HEK293T (cell line): Measurements from ENCODE around the gene AOPEP.

Experiments
- CTCF ChIA-PET: fragments of 350-600 bp; formaldehyde crosslinking; extraction: SDS; loops from one replicate; lab custom pipeline; 2021; ENCODE audit warnings: antibody characterized with exemption, inconsistent platforms; lab: Yijun Ruan, JAX
- POLR2A ChIA-PET: fragments of 350-600 bp; formaldehyde crosslinking; extraction: SDS; loops from one replicate; lab custom pipeline; 2020; ENCODE audit warnings: antibody characterized with exemption, inconsistent platforms; lab: Yijun Ruan, JAX
- DNase-seq: peaks from one replicate; pipeline ENCODE4 v3.0.0; 2012; ENCODE audit warnings: mixed read lengths; ENCODE audit errors: extremely low spot score
- ARNT ChIP-seq: fragments of 450-650 bp; IDR thresholded peaks from 2 replicates; pipeline ENCODE4 v1.6.1; 2017; ENCODE audit warnings: mild to moderate bottlenecking
- BHLHE40 ChIP-seq: fragments of 450-650 bp; IDR thresholded peaks from 2 replicates; pipeline ENCODE4 v1.6.1; 2016; ENCODE audit warnings: mild to moderate bottlenecking, moderate library complexity, borderline replicate concordance
- CTBP1 ChIP-seq: fragments of 450-650 bp; IDR thresholded peaks from 2 replicates; pipeline ENCODE4 v1.6.1; 2016; ENCODE audit warnings: borderline replicate concordance
- ELF4 ChIP-seq: fragments of 450-650 bp; IDR thresholded peaks from 2 replicates; pipeline ENCODE4 v1.6.1; 2017; ENCODE audit warnings: antibody characterized with exemption
- FOXA1 ChIP-seq: fragments of 450-650 bp; IDR thresholded peaks from 2 replicates; pipeline ENCODE4 v1.6.1; 2016; ENCODE audit warnings: mild to moderate bottlenecking
- FOXK2 ChIP-seq: fragments of 450-650 bp; IDR thresholded peaks from 2 replicates; pipeline ENCODE4 v1.6.1; 2016; ENCODE audit warnings: mild to moderate bottlenecking
- FOXM1 ChIP-seq: fragments of 450-650 bp; IDR thresholded peaks from 2 replicates; pipeline ENCODE4 v1.6.1; 2017; ENCODE audit warnings: mild to moderate bottlenecking, borderline replicate concordance
- HDGF ChIP-seq: fragments of 450-650 bp; IDR thresholded peaks from 2 replicates; pipeline ENCODE4 v1.6.1; 2017; ENCODE audit warnings: antibody characterized with exemption, borderline replicate concordance
- L3MBTL2 ChIP-seq: fragments of 450-650 bp; conservative IDR thresholded peaks from 2 replicates; pipeline ENCODE4 v1.6.1; 2016; ENCODE audit warnings: mild to moderate bottlenecking
- LEF1 ChIP-seq: fragments of 450-650 bp; IDR thresholded peaks from 2 replicates; pipeline ENCODE4 v1.6.1; 2017; ENCODE audit warnings: mild to moderate bottlenecking, borderline replicate concordance
- NFRKB ChIP-seq: fragments of 450-650 bp; IDR thresholded peaks from 2 replicates; pipeline ENCODE4 v1.6.1; 2016; ENCODE audit warnings: mild to moderate bottlenecking, moderate library complexity
- SP1 ChIP-seq: fragments of 450-650 bp; IDR thresholded peaks from 2 replicates; pipeline ENCODE4 v1.6.1; 2017
- SUZ12 ChIP-seq: fragments of 450-650 bp; IDR thresholded peaks from 2 replicates; pipeline ENCODE4 v1.6.1; 2016; ENCODE audit warnings: mild to moderate bottlenecking
- TARDBP ChIP-seq: fragments of 450-650 bp; IDR thresholded peaks from 2 replicates; pipeline ENCODE4 v1.6.1; 2016
- ZNF384 ChIP-seq: fragments of 450-650 bp; IDR thresholded peaks from 2 replicates; pipeline ENCODE4 v1.6.1; 2016
- TF ChIP-seq, protein P1 (sequence below): fragments of 450-650 bp; IDR thresholded peaks from 2 replicates; pipeline ENCODE4 v1.6.1; 2016

The AOPEP gene

DNA sequence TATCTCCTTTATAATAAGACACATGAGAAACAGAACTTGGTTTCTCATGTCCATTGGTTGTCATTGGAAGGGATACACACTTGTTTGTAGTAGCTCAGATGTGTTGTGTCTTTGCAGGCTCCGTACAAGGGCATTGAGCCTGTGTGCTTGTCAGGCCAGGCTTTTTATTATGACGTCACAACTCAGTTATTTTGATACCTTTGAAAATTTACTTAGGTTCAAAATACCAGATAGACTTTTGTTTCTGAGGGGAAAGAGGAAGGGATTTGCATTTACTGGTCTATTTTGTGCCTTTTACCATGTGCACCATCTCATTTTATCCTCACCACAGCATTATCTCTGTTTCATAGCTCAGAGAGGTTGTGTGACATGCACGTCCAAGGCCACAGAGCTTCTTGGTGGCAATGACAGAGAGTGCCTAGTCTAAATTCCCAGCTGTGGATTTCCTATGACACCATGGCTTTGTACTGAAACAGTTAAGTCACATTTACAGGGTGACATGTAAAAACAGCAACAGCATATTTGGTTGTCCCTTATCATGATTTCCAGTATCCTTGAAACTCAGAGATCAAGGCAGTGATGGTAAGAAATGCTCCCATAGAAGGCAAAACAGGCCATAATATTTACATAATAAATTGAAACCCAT, 268.7 kb downstream of the AOPEP start:
- TF ChIP-seq, protein P1, sequence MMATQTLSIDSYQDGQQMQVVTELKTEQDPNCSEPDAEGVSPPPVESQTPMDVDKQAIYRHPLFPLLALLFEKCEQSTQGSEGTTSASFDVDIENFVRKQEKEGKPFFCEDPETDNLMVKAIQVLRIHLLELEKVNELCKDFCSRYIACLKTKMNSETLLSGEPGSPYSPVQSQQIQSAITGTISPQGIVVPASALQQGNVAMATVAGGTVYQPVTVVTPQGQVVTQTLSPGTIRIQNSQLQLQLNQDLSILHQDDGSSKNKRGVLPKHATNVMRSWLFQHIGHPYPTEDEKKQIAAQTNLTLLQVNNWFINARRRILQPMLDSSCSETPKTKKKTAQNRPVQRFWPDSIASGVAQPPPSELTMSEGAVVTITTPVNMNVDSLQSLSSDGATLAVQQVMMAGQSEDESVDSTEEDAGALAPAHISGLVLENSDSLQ, result no peak
- TF ChIP-seq HDGF (no peak), CTBP1 (no peak), FOXK2 (no peak), ZNF384 (no peak), ARNT (no peak), L3MBTL2 (no peak), BHLHE40 (no peak), ELF4 (no peak), LEF1 (no peak), NFRKB (no peak), FOXM1 (no peak), SUZ12 (no peak), SP1 (no peak), FOXA1 (no peak), TARDBP (no peak)
- ChIA-PET POLR2A (interaction anchor here (1.4 kb wide), 1 partner anchor 76 kb away, joined by 3 read pairs; no protein-coding TSS in a partner anchor), CTCF (interaction anchor here (0.6 kb wide), 1 partner anchor 326 kb away, joined by 3 read pairs; no protein-coding TSS in a partner anchor)

DNA sequence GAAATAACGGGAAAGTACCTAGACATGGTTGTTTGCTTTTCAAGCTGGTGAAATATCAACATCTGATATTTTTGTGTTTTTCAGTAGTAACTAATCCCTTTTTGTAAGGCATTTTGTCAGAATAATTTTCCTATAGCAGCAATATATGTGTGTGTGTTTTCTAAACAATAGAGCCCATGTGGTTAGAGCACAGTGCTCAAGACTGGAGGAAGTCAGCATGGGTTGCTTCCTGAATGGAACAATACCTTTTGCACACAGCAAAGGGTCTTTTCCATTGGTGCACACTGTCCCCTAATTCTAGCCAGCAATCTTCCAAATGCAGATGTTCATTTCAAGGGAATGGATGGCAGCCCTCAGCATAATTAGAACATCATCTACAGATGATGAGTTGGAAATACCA, 270.1 kb downstream of the AOPEP start:
- no peak for DNase-seq
- no peak for TF ChIP-seq FOXM1
- no peak for TF ChIP-seq LEF1
- TF ChIP-seq FOXA1, result no peak
- no peak for TF ChIP-seq TARDBP
- no peak for TF ChIP-seq HDGF
- TF ChIP-seq BHLHE40, result no peak
- TF ChIP-seq L3MBTL2, result no peak
- TF ChIP-seq CTBP1, result no peak
- ChIA-PET POLR2A (no interaction called here), CTCF (no interaction called here)

More for the DNA sequence above, 268.7 kb downstream of the AOPEP start:
- DNase-seq, result no peak

DNA sequence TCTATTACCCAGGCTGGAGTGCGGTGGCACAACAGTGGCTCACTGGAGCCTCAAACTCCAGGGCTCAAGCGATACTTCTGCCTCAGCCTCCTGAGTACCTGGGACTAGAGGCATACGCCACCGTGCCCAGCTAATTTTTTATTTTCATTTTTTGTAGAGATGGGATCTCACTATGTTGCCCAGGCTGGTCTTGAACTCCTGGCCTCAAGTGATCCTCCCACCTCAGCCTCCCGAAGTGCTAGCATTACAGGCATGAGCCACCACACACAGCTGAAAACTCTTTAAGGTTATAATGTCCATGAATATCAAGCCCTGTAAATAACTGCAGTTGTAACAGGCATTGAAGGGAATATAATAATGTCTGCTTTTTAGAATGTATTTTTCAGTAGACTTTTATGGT, 271.2 kb downstream of the AOPEP start:
- DNase-seq, result no peak
- CTCF ChIA-PET, result no interaction called here
- POLR2A ChIA-PET, result no interaction called here
- no peak for TF ChIP-seq SUZ12
- no peak for TF ChIP-seq BHLHE40
- no peak for TF ChIP-seq FOXK2
- no peak for TF ChIP-seq CTBP1
- no peak for TF ChIP-seq HDGF
- no peak for TF ChIP-seq ZNF384
- no peak for TF ChIP-seq ELF4
- TF ChIP-seq NFRKB, result no peak
- TF ChIP-seq LEF1, result no peak
- no peak for TF ChIP-seq SP1
- TF ChIP-seq L3MBTL2, result no peak
- TF ChIP-seq, protein P1, result no peak
- TF ChIP-seq FOXM1, result no peak

DNA sequence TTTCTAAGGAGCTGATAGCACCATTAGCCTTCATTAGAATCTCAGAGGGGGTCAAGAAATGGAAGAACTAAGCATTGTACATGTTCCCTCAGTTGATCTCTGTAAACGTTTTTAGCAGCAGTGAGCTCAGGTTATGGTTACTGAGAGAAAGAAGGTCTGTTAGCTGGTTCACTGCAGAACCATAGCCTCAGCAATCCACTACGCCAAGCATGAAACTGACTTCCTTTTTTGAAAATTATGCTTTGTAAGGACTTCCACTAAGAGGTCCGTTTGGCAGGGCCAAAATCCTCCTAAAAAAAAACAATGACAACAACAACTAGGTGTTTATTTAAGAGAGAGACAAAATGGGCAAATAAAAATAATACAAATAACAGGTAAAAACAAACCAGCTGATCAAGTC, 273.3 kb downstream of the AOPEP start:
- ChIA-PET POLR2A (no interaction called here), CTCF (interaction anchor here (0.6 kb wide), 1 partner anchor 1326 kb away, joined by 5 read pairs; no protein-coding TSS in a partner anchor)
- TF ChIP-seq FOXM1 (no peak), ZNF384 (no peak), FOXK2 (no peak)
- no peak for DNase-seq

DNA sequence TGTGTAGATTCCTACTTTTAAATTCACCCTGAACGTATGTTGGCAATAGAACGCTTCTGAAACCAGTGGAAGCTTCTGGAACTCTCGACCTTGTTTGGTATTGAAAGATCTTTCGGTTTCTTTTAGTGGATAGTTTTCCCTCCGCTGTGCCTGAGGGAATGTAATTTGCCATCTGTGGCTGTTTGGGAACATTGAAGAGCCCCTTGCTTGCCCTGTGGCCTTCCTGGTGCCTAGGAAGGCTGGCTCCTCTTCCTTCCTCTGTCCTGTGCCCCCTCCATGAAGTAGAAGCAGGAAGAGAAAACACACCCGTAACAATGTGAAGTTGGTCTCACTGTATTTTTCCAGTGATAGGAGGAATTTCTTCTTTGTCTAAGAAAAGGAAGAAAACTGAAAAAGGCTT, 274.3 kb downstream of the AOPEP start:
- ChIA-PET POLR2A (no interaction called here), CTCF (no interaction called here)

DNA sequence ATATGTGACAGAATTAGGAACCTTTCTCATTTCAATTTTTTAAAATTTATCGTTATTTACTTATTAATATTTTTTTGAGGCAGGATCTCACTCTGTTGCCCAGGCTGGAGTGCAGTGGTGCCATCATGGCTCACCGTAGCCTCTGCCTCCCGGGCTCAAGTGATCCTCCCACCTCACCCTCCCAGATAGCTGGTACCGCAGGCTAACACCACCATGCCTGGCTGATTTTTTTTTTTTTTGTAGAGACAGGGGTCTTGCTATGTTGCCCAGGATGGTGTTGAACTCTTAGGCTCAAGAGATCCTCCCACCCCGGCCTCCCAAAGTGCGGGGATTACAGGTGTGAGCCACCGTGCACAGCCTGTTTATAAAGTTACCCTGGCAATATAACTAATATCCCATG, 275.2 kb downstream of the AOPEP start:
- TF ChIP-seq HDGF, result no peak
- no peak for TF ChIP-seq FOXA1
- TF ChIP-seq BHLHE40, result no peak
- TF ChIP-seq SUZ12, result no peak
- no peak for TF ChIP-seq ELF4
- no peak for TF ChIP-seq FOXM1
- TF ChIP-seq ZNF384, result no peak
- TF ChIP-seq TARDBP, result no peak
- no peak for TF ChIP-seq LEF1
- no peak for TF ChIP-seq SP1
- no peak for TF ChIP-seq CTBP1
- TF ChIP-seq FOXK2, result no peak
- no peak for TF ChIP-seq ARNT
- TF ChIP-seq L3MBTL2, result no peak
- TF ChIP-seq, protein P1, result no peak
- TF ChIP-seq NFRKB, result no peak
- ChIA-PET POLR2A (no interaction called here), CTCF (no interaction called here)
- DNase-seq, result no peak

More for the DNA sequence above, 274.3 kb downstream of the AOPEP start:
- no peak for DNase-seq
- TF ChIP-seq FOXA1 (no peak), L3MBTL2 (no peak), ZNF384 (no peak)
